ENCODE results near the gene SIMC1.

DNA sequence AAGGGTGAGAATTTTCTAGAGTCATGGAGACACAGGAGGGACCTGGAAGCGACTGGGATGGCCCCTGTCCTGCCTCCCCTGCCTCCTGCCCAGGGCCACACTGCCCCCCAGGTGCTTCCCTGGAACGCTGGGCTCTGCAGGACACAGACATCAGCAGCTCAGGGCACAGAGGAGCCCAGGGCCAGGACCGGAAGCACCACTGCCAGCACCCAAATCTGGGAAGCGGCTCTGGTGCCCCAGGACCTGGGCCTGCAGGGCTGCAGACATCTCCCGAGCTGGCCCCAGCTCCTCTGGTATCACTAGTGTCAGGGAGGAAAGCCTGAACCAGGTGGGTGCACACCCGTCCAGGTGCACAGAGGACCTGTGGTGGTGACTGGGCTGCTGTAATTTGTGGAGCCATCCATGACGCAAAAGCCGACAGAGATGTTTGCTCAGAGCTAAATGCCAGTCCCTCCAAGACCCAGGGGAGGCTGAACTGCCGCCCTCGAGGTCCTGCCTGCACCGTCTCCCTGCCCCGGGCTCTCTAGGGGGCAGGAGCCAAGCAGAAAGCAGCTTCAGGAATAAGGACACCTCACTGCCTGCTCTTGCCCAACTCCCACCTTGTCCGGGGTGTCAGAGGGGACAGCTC, 46.0 kb upstream of the SIMC1 start:
- no peak for TF ChIP-seq ZNF8 (CRISPR knock-in tag; IDR thresholded peaks at IDR 0.05)
- TF ChIP-seq BACH2 (CRISPR knock-in tag; IDR thresholded peaks at IDR 0.05; ENCODE audit: borderline replicate concordance) = no peak
- TF ChIP-seq, protein P1, sequence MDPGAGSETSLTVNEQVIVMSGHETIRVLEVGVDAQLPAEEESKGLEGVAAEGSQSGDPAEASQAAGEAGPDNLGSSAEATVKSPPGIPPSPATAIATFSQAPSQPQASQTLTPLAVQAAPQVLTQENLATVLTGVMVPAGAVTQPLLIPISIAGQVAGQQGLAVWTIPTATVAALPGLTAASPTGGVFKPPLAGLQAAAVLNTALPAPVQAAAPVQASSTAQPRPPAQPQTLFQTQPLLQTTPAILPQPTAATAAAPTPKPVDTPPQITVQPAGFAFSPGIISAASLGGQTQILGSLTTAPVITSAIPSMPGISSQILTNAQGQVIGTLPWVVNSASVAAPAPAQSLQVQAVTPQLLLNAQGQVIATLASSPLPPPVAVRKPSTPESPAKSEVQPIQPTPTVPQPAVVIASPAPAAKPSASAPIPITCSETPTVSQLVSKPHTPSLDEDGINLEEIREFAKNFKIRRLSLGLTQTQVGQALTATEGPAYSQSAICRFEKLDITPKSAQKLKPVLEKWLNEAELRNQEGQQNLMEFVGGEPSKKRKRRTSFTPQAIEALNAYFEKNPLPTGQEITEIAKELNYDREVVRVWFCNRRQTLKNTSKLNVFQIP (CRISPR knock-in tag; IDR thresholded peaks at IDR 0.05; ENCODE audit: borderline replicate concordance, low read depth) = no peak
- TF ChIP-seq RARB (CRISPR knock-in tag; IDR thresholded peaks at IDR 0.05) = no peak
- no peak for TF ChIP-seq ZC3H10 (CRISPR knock-in tag; IDR thresholded peaks at IDR 0.05)
